Activated CD8-positive, alpha-beta T cell treated with anti-CD3 and anti-CD28 coated beads for 36 hours (primary cell): ENCODE data around the gene SMCO2. TPM values are rescaled to one million over a fixed set of nuclear protein-coding genes. Genes with fewer than 3 reads are reported as not detected.

Source experiments
- ATAC-seq: fragments of 200-7000 bp; cut with Tn5 transposase; one replicate; pipeline ENCODE4 v1.10.0; 2021; ENCODE audit warnings: mild to moderate bottlenecking, moderate library complexity
- CTCF ChIA-PET: fragments of 350-600 bp; sonication (Branson Sonifier 250); formaldehyde crosslinking; loops from one replicate; lab custom pipeline; 2021; ENCODE audit warnings: antibody characterized with exemption; lab: Charles Lee
- POLR2A ChIA-PET: fragments of 350-600 bp; sonication (Branson Sonifier 250); formaldehyde crosslinking; loops from one replicate; lab custom pipeline; 2021; ENCODE audit warnings: antibody characterized with exemption; lab: Charles Lee
- DNase-seq: peaks from one replicate; pipeline ENCODE4 v3.0.0-alpha.2; 2020
- H3K27ac Mint-ChIP-seq: one replicate; pipeline ENCODE4 v1.8.0; 2021; ENCODE audit warnings: mild to moderate bottlenecking, mixed read lengths
- H3K27me3 Mint-ChIP-seq: one replicate; pipeline ENCODE4 v1.8.0; 2021; ENCODE audit warnings: mixed read lengths
- H3K36me3 Mint-ChIP-seq: one replicate; pipeline ENCODE4 v1.8.0; 2021; ENCODE audit warnings: low read depth, mixed read lengths
- H3K4me1 Mint-ChIP-seq: one replicate; pipeline ENCODE4 v1.8.0; 2021; ENCODE audit warnings: low read depth, mixed read lengths
- H3K4me3 Mint-ChIP-seq: one replicate; pipeline ENCODE4 v1.8.0; 2021; ENCODE audit warnings: mild to moderate bottlenecking, moderate library complexity, mixed read lengths
- H3K9me3 Mint-ChIP-seq: one replicate; pipeline ENCODE4 v1.8.0; 2021; ENCODE audit warnings: mixed read lengths
- intact Hi-C: fragments of 100-400 bp; cut with micrococcal nuclease; formaldehyde crosslinking; loops from one replicate; pipeline ENCODE4 v1.10.0; 2022
- total RNA-seq, 2 experiments: library from RNA; stranded (reverse); gene quantifications; one replicate each; pipeline ENCODE4 v1.2.3, GENCODE V29; 2021
- TF ChIP-seq, protein P1 (sequence below): fragments of 200-600 bp; IDR thresholded peaks from one replicate; pipeline ENCODE4 v1.8.0; 2022; ENCODE audit warnings: antibody characterized with exemption, mild to moderate bottlenecking

Gene SMCO2
- total RNA-seq, 2 experiments from 2014 or later: 0.32 TPM; not detected in 1

DNA sequence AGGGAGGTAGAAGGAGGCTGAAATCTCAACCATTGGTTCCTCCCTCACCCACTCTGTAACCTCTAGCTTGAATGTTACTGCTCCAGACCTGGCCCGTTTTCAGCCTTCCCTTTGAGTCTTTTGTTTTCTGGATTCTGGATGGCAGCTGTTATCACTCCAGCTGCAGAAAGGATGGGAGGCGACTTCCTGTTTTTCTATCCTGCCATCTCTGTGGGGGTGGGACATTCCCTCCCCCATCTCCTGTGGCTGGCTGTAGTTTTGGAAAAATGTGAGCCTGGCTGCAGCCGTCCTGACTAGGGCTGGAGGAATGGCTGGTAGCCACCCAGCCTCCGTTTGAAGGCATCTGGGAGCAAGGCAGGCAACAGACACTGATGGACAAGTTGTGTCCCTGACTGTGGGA is 74.5 kb downstream of the SMCO2 start:
- ChIA-PET POLR2A (interaction anchor here (0.7 kb wide), 1 partner anchor 304 kb away, joined by 3 read pairs; no protein-coding TSS in a partner anchor), CTCF (no interaction called here)
- Mint-ChIP-seq H3K36me3 (no peaks in the 10 kb centered on the region), H3K27ac (no peak overlapping the region), H3K4me1 (peaks cover 17% of the 10 kb centered on the region), H3K9me3 (no peaks in the 10 kb centered on the region), H3K27me3 (peaks cover 27% of the 10 kb centered on the region), H3K4me3 (no peak overlapping the region)
- ATAC-seq: no peak
- TF ChIP-seq, protein P1, sequence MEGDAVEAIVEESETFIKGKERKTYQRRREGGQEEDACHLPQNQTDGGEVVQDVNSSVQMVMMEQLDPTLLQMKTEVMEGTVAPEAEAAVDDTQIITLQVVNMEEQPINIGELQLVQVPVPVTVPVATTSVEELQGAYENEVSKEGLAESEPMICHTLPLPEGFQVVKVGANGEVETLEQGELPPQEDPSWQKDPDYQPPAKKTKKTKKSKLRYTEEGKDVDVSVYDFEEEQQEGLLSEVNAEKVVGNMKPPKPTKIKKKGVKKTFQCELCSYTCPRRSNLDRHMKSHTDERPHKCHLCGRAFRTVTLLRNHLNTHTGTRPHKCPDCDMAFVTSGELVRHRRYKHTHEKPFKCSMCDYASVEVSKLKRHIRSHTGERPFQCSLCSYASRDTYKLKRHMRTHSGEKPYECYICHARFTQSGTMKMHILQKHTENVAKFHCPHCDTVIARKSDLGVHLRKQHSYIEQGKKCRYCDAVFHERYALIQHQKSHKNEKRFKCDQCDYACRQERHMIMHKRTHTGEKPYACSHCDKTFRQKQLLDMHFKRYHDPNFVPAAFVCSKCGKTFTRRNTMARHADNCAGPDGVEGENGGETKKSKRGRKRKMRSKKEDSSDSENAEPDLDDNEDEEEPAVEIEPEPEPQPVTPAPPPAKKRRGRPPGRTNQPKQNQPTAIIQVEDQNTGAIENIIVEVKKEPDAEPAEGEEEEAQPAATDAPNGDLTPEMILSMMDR: no peak
- intact Hi-C loops: no loop called here
- no peak for DNase-seq

DNA sequence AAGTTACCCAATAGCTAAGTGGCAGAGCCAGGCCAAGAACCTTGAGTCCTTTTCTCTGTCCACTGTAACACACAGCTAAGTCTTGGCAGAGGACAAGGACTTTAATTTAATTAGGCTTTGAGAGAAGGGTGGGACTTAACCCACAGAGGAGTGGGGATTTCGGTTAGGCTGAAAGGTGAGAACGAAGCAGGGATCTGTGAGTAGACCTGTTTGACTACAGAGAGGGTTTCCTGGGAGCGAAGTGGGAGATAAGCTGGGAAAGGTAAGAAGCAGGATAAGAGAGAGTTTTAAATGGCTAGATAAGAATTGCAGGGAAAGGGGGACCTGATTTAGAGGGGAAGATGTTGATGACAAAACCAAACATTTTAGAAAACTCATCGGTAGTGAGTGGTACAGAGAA is 75.4 kb downstream of the SMCO2 start:
- CTCF ChIA-PET: interaction anchor here (3.4 kb wide), 1 partner anchor 88 kb away, joined by 16 read pairs; no protein-coding TSS in a partner anchor
- no peak overlapping the region for H3K4me3 Mint-ChIP-seq

GRCh38 chr12:27523305-27523641 is 76.7 kb downstream of the SMCO2 start:
- H3K27me3 Mint-ChIP-seq: peaks cover 18% of the 10 kb centered on the region
- TF ChIP-seq, protein P1: no peak
- POLR2A ChIA-PET: interaction anchor here (0.7 to 1.5 kb wide), 5 partner anchors 10 to 144 kb away, joined by 3 to 6 read pairs (median 4); no protein-coding TSS in a partner anchor
- H3K9me3 Mint-ChIP-seq: no peaks in the 10 kb centered on the region
- ATAC-seq (peak; percentile 1), DNase-seq (no peak)
- peak overlapping the region; percentile 92 for H3K4me3 Mint-ChIP-seq
- CTCF ChIA-PET: interaction anchor here (0.9 to 3.4 kb wide), 8 partner anchors 20 to 298 kb away, joined by 3 to 16 read pairs (median 3); no protein-coding TSS in a partner anchor
- no peaks in the 10 kb centered on the region for H3K36me3 Mint-ChIP-seq
- peaks cover 17% of the 10 kb centered on the region for H3K4me1 Mint-ChIP-seq
- intact Hi-C loops: no loop called here
- peak overlapping the region; percentile 89 for H3K27ac Mint-ChIP-seq

More for the DNA sequence above, 75.4 kb downstream of the SMCO2 start:
- POLR2A ChIA-PET: interaction anchor here (0.7 kb wide), 1 partner anchor 10 kb away, joined by 3 read pairs; no protein-coding TSS in a partner anchor
- TF ChIP-seq, protein P1: no peak
- DNase-seq: no peak
- intact Hi-C loops: no loop called here
- H3K36me3 Mint-ChIP-seq: no peaks in the 10 kb centered on the region
- H3K4me1 Mint-ChIP-seq: peaks cover 17% of the 10 kb centered on the region
- H3K9me3 Mint-ChIP-seq: no peaks in the 10 kb centered on the region
- H3K27me3 Mint-ChIP-seq: peaks cover 23% of the 10 kb centered on the region
- no peak for ATAC-seq
- no peak overlapping the region for H3K27ac Mint-ChIP-seq

GRCh38 chr12:27523642-27524493 is 77.3 kb downstream of the SMCO2 start, which contains the start of gene PPFIBP1:
TSS of gene PPFIBP1 (plus strand) at chr12:27524206. CDS start at chr12:27633397, 109,191 bp downstream.
- H3K27me3 Mint-ChIP-seq: peaks cover 19% of the 10 kb centered on the region
- intact Hi-C loops: no loop called here
- H3K27ac Mint-ChIP-seq: peak within 1 kb of the TSS; percentile 89
- TF ChIP-seq, protein P1: no peak
- peaks cover 17% of the 10 kb centered on the region for H3K4me1 Mint-ChIP-seq
- ATAC-seq: peak; percentile 99
- peak within 1 kb of the TSS; percentile 92 for H3K4me3 Mint-ChIP-seq
- peak; percentile 96 for DNase-seq
- H3K9me3 Mint-ChIP-seq: no peaks in the 10 kb centered on the region
- ChIA-PET POLR2A (interaction anchor here (0.7 to 1.5 kb wide), 4 partner anchors 10 to 144 kb away, joined by 3 to 6 read pairs (median 4); no protein-coding TSS in a partner anchor), CTCF (interaction anchor here (0.9 to 3.4 kb wide), 10 partner anchors 11 to 297 kb away, joined by 3 to 16 read pairs (median 3); no protein-coding TSS in a partner anchor)
- no peaks in the 10 kb centered on the region for H3K36me3 Mint-ChIP-seq
